Natural killer cell (primary cell): ENCODE results near the gene RBBP8NL. TPM values are rescaled to one million over a fixed set of nuclear protein-coding genes. Genes with fewer than 3 reads are reported as not detected.

Source experiments
- ATAC-seq, 3 donors: fragments of 150-1000 bp in 2 of 3; fragments of 200-7000 bp in 1 of 3; cut with Tn5 transposase; 1 replicate in 1 of 3; 2 replicates in 2 of 3; pipeline ENCODE4 v1.10.0; 2021; ENCODE audit warnings: mild to moderate bottlenecking in 2 of 3, moderate library complexity in 2 of 3
- DNase-seq, 2 donors: peaks; one replicate each; pipeline versions ENCODE4 v3.0.0 to v3.0.0-alpha.2; 2013 to 2021; ENCODE audit warnings: mixed read lengths in 1 of 2
- H3K27ac ChIP-seq: one replicate; pipeline ENCODE4 v1.5.1; 2013; ENCODE audit warnings: mild to moderate bottlenecking, low read length
- H3K27me3 ChIP-seq: one replicate; pipeline ENCODE4 v1.6.1; 2013; ENCODE audit warnings: low read length; ENCODE audit not compliant: control insufficient read depth, insufficient read depth
- H3K36me3 ChIP-seq: one replicate; pipeline ENCODE4 v1.6.1; 2013; ENCODE audit warnings: low read length; ENCODE audit not compliant: control insufficient read depth, insufficient read depth
- H3K4me1 ChIP-seq: one replicate; pipeline ENCODE4 v1.6.1; 2013; ENCODE audit warnings: low read length; ENCODE audit not compliant: control insufficient read depth, insufficient read depth
- H3K4me3 ChIP-seq: one replicate; pipeline ENCODE4 v1.5.1; 2013; ENCODE audit warnings: low read length
- H3K9me3 ChIP-seq: one replicate; pipeline ENCODE4 v1.6.1; 2013; ENCODE audit warnings: low read length; ENCODE audit not compliant: control insufficient read depth, insufficient read depth
- H3K27ac Mint-ChIP-seq, 2 donors: one replicate each; pipeline ENCODE4 v1.8.0; 2022; ENCODE audit warnings: mild to moderate bottlenecking in 2 of 2, mixed read lengths in 2 of 2, moderate library complexity in 1 of 2
- H3K27me3 Mint-ChIP-seq, 2 donors: one replicate each; pipeline ENCODE4 v1.8.0; 2022; ENCODE audit warnings: low read depth in 2 of 2, mixed read lengths in 2 of 2
- H3K36me3 Mint-ChIP-seq: one replicate; pipeline ENCODE4 v1.8.0; 2022; ENCODE audit warnings: mixed read lengths
- H3K4me1 Mint-ChIP-seq, 2 donors: one replicate each; pipeline ENCODE4 v1.8.0; 2022; ENCODE audit warnings: mixed read lengths in 2 of 2
- H3K4me3 Mint-ChIP-seq: one replicate; pipeline ENCODE4 v1.8.0; 2022; ENCODE audit warnings: mild to moderate bottlenecking, moderate library complexity, mixed read lengths
- H3K9me3 Mint-ChIP-seq, 2 donors: one replicate each; pipeline ENCODE4 v1.8.0; 2022; ENCODE audit warnings: mixed read lengths in 2 of 2
- CTCF ChIP-seq: fragments of 200-600 bp; IDR thresholded peaks from one replicate; pipeline ENCODE4 v1.8.0; 2022; ENCODE audit warnings: antibody characterized with exemption
- WGBS: methylation state at CpG from one replicate; pipeline ENCODE4 v1.1.7; 2013; ENCODE audit warnings: missing lambda C conversion rate; ENCODE audit not compliant: insufficient coverage; 5-methylcytosine and 5-hydroxymethylcytosine counted together
- intact Hi-C: fragments of 100-400 bp; cut with micrococcal nuclease; formaldehyde crosslinking; loops from one replicate; pipeline ENCODE4 v1.14.2; 2022
- total RNA-seq, 4 donors: library from RNA; stranded (reverse); fragments of 120-200 nt in 1 of 4; gene quantifications; one replicate each; pipeline versions ENCODE4 v1.2.3 to v1.2.4, GENCODE V29; 2013 to 2022

Gene RBBP8NL
- total RNA-seq, 3 donors from 2014 or later (not counting 1 experiment from before 2014, with no cell fraction given) = not detected

- intact Hi-C loops = no loop called here
- peaks cover 13% of the 10 kb centered on the region for H3K4me1 ChIP-seq
- no peaks in the 10 kb centered on the region for H3K27me3 ChIP-seq
- H3K27ac ChIP-seq = no peak overlapping the region
- TF ChIP-seq CTCF = no peak
- Mint-ChIP-seq H3K4me1 (peaks cover 16 to 26% of the 10 kb centered on the region in 2 donors), H3K9me3 (no peaks in the 10 kb centered on the region), H3K4me3 (no peak overlapping the region), H3K36me3 (no peaks in the 10 kb centered on the region), H3K27ac (no peak overlapping the region), H3K27me3 (no peaks in the 10 kb centered on the region)
- no peaks in the 10 kb centered on the region for H3K9me3 ChIP-seq
- 95% methylated on average over 10 of the region's 10 CpGs for WGBS
- DNase-seq = no peak
- no peak for ATAC-seq
- peaks cover 27% of the 10 kb centered on the region for H3K36me3 ChIP-seq
- H3K4me3 ChIP-seq = no peak overlapping the region
These were observed 35.3 kb downstream of the RBBP8NL start for GRCh38 chr20:62392077-62392418.

- H3K36me3 ChIP-seq = peaks cover 27% of the 10 kb centered on the region
- DNase-seq (no peak), ATAC-seq (no peak)
- H3K27ac Mint-ChIP-seq = no peak overlapping the region
- intact Hi-C loops = no loop called here
- no peaks in the 10 kb centered on the region for H3K36me3 Mint-ChIP-seq
- no peak overlapping the region for H3K27ac ChIP-seq
- H3K27me3 Mint-ChIP-seq = no peaks in the 10 kb centered on the region
- H3K9me3 Mint-ChIP-seq = no peaks in the 10 kb centered on the region
- peaks cover 16 to 26% of the 10 kb centered on the region in 2 donors for H3K4me1 Mint-ChIP-seq
- H3K4me1 ChIP-seq = peaks cover 13% of the 10 kb centered on the region
- WGBS = 95% methylated on average over 44 of the region's 44 CpGs
- no peaks in the 10 kb centered on the region for H3K9me3 ChIP-seq
- no peaks in the 10 kb centered on the region for H3K27me3 ChIP-seq
- no peak for TF ChIP-seq CTCF
- no peak overlapping the region for H3K4me3 Mint-ChIP-seq
- no peak overlapping the region for H3K4me3 ChIP-seq
These were observed 35.9 kb downstream of the RBBP8NL start for GRCh38 chr20:62391165-62392076.

- H3K36me3 ChIP-seq = peaks cover 27% of the 10 kb centered on the region
- intact Hi-C loops = no loop called here
- Mint-ChIP-seq H3K27ac (peak overlapping the region in 1 of 2 donors; percentile 45), H3K4me3 (no peak overlapping the region), H3K9me3 (no peaks in the 10 kb centered on the region), H3K4me1 (peaks cover 21 to 35% of the 10 kb centered on the region in 2 donors), H3K27me3 (no peaks in the 10 kb centered on the region), H3K36me3 (no peaks in the 10 kb centered on the region)
- H3K27ac ChIP-seq = no peak overlapping the region
- no peak overlapping the region for H3K4me3 ChIP-seq
- peaks cover 22% of the 10 kb centered on the region for H3K4me1 ChIP-seq
- H3K9me3 ChIP-seq = no peaks in the 10 kb centered on the region
- WGBS = 92% methylated on average over 29 of the region's 29 CpGs
- H3K27me3 ChIP-seq = no peaks in the 10 kb centered on the region
- DNase-seq (no peak), ATAC-seq (no peak)
- no peak for TF ChIP-seq CTCF
These were observed 36.8 kb downstream of the RBBP8NL start for GRCh38 chr20:62390317-62391164.
